HG03442 (cell line): ENCODE measurements around the gene PHAX.
"Not testable (repeated sequence)": the region's sequence is repeated elsewhere in the genome, so short reads cannot be mapped to it uniquely, and the experiment has no call there.

Experiments
- ATAC-seq: cut with Tn5 transposase; IDR thresholded peaks from one replicate; pipeline ENCODE4 v1.9.1; 2021; ENCODE audit warnings: mild to moderate bottlenecking, moderate library complexity; ENCODE audit not compliant: unreplicated experiment

Gene PHAX

DNA sequence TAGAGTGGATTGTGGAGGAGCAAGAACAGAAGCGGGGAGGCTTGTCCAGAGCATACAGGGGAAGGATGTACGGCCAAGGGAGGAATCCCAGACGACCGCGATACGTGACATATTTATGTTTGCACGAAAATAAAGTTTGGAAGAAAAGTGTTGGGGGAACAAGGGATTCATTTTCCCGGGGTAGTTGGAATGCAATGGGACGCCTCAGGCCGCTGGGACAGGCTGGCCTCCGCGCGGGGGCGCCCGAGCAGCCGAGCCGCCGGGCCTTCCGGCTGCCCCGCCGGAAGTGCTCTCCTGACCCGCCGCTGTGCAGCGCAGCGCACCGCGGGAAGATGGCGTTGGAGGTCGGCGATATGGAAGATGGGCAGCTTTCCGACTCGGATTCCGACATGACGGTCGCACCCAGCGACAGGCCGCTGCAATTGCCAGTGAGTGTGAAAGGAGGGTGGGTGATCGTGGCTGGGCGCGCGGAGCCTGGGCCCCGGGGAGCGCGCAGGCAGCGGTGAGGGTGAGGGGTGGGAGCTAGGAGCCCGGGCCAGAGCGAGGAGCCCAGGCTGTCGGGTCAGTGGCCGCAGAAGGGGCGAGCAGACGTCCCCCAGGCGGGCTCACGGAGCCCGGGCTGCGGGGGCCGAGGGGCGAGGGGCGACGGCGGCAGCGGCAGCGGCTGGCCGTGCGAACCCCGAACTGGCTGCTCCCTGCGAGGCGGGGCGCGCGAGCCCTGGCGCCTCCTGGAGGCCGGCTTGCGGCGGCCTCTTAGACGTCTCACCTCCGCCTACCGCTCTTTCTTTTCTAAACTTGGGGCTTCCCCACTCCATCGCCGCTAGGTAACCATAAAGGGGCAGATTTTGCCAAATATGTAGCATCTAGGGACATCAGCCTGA is at the start of gene PHAX:
Gene PHAX (plus strand): TSS at position 317 of the 881 bp plus-strand sequence. CDS start 16 bp downstream, at position 333.
- peak; percentile 92 for ATAC-seq

DNA sequence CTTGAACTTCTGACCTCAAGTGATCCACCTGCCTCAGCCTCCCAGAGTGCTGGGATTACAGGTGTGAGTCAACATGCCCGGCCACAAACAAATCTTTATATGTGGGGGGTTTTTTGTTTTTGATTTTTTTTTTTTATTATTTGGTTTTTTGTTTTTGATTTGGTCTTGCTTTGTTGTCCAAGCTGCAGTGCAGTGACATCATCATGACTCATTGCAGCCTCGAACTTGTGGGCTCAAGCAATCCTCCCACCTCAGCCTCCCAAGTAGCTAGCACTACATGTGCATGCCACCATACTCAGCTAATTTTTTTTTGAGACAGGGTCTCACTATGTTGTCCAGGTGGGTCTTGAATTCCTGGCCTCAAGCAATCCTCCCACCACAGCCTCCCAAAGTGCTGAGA is 48.1 kb upstream of the PHAX start:
- ATAC-seq = no peak

DNA sequence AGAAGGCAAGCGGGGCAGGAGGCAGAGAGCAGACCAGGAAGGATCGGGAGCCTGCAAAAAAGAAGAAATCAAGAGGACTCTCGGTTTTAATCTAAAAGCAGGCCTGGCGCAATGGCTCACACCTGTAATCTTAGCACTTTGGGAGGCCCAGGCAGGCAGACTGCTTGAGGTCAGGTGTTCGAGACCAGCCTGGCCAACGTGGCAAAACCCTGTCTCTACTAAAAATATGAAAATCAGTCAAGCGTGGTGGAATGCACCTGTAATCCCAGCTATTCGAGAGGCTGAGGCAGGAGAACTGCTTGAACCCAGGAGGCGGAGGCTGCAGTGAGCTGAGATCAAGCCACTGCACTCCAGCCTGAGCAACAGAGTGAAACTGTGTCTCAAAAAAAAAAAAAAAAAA is 45.6 kb upstream of the PHAX start:
- ATAC-seq = not testable (repeated sequence)

- ATAC-seq = no peak
These were observed 38.8 kb upstream of the PHAX start for GRCh38 chr5:126561908-126562307.

DNA sequence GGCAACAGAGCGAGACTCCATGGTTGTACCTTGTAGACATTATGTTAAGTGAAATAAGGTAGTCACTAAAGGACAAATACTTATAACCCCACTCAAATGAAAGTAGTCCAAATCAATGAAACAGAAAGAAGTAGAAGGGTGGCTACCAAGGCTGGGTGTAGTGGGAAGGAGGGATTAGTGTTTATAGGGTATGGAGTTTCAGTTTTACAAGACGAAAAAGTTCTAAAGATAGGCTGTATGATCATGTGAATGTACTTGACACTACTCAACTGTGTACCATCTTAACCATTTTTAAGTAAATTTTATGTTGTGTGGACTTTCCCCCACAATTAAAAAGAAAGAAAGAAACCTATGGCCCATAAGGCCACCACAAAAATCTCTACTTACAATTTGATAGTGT is 37.9 kb upstream of the PHAX start:
- peak; percentile 96 for ATAC-seq

- ATAC-seq = no peak
These were observed 32.5 kb upstream of the PHAX start for GRCh38 chr5:126568206-126568755.

DNA sequence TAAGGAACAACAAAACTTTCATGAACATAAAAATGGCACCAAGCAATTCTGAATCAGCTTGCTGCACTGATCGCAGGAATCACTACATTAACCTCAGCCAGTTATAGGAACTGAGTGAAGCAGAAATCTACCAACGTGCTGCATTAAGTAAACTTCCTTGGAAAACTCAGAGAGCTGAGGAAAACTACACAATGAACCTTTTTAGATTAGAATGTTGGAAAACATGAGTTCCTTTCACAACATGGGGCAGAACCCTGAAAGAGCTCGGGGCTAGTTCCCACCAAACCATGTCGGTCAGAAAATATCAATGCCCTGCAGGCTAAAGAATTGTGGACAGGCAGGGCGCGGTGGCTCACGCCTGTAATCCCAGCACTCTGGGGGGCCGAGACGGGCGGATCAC is 25.1 kb upstream of the PHAX start:
- ATAC-seq = no peak

DNA sequence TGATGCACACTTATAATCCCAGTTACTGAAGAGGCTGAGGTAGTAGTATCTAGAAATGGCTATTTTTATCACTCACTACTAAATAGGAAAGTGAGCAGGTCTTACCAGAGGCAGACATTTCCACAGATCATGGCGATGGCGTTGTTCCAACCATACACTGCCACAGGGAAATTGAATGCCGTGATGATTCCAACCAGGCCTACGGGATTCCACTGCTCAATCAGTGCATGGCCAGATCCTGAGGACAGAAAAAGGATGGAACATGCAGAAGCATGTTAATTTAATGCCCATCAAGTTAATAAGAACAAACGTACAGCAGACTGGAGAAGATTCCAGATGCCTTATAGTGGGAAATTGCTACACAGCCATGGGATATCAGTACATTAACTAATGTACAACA is 23.8 kb upstream of the PHAX start:
- ATAC-seq = no peak

GRCh38 chr5:126577415-126577814 is 23.3 kb upstream of the PHAX start:
- no peak for ATAC-seq

DNA sequence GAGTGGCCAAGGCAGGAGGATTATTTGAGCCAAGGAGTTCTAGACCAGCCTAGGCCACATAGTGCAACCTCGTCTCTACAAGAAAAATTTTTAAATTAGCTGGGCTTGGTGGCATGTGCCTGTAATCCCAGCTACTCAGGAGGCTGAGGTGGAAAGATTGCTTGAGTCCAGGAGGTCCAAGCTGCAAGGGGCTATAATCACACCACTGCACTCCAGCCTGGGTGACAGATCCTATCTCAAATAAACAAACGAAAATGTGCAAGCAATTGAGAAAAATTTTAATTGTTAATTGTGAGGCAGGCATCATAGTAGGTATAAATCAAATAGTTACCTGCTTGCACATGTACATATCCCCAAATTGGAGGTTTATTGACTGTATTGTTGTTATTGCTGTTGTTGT is 21.0 kb upstream of the PHAX start:
- no peak for ATAC-seq

DNA sequence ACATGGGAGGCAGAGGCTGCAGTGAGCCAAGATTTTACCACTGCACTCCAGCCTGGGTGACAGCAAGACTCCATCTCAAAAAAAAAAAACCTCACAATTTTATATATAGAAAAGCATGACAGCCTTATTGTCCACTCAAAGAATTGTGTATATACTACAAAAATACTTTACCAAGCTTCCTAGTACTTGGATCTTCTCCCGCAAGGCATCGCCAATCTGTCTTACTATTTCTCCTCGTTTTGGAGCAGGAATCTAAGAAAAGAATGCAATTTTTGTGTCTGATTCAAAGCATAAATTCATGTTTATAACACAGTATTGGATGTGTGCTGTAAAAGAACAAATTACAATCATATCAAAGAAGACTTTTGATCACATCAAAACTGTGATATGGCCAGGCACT is 17.0 kb upstream of the PHAX start:
- ATAC-seq = no peak

- ATAC-seq = no peak
These were observed 13.0 kb upstream of the PHAX start for GRCh38 chr5:126587551-126588390.

- no peak for ATAC-seq
These were observed 11.0 kb upstream of the PHAX start for GRCh38 chr5:126589536-126590297.

GRCh38 chr5:126591549-126591948 is 9.2 kb upstream of the PHAX start:
- ATAC-seq = no peak

DNA sequence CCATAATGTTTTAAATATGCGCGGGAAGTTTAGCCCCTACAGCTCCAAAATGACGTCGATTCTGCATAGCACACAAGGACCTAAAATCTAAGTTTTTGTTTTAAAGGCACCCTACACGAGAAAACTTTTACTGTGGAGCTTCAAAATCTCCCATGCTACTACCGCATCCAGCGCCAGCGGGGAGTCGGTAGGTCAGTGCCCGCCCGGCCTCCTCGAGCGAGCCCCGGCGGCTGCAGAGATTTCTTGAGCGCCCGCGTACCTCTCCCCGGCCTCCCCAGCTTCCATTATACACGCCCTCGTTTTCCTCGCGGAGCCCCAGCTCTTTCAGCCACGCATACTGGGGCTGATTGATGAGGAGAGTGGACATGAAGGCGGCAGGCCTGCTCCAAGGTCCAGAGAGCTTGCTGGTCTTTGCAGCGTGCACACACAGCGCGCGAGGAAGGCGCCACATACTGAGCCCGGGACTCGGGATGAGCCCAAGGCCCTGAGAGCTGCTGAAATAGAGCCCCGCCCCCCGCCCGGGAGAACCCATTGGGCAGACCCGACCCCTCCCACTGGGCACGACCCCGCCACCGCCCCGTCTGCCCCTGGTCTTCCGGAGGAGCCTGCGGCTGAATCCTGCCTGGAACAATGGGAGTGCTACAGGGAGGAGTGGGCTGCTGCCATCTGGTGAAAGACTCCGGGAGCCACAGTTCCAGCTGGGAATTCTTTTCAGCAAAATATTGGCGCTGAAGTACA is 5.8 kb upstream of the PHAX start, which contains the start of gene ALDH7A1:
Gene ALDH7A1 (minus strand): TSS at position 472 of the 738 bp plus-strand sequence. CDS start 21 bp downstream, at position 451.
- peak; percentile 70 for ATAC-seq

- ATAC-seq = no peak
These were observed 5.2 kb upstream of the PHAX start for GRCh38 chr5:126595486-126596083.

DNA sequence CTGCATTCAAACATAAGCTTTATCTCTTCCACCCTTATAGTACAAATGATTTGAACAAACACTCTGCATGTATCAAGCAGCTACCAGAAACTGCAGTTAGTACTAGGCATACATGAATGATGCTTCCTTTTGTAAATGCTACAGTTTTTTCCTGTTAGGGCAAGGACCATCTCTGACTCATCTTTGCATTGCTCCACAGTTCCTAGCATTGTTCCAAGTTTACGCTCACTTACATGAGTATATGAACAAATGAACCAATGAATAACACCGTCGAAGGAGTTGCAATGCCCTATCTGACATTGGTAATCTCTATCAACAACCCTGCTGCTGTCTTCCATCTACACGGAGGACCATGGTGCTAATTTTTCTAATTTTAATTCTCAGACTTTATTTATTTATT is 3.6 kb upstream of the PHAX start:
- no peak for ATAC-seq

- ATAC-seq = no peak
These were observed 1.2 kb upstream of the PHAX start for GRCh38 chr5:126599499-126599898.

GRCh38 chr5:126599971-126600630 is 646 bp upstream of the PHAX start:
- ATAC-seq = not testable (repeated sequence)
